Measurements from ENCODE around the gene ZNF20.

Gene ZNF20

GRCh38 chr19:12139269-12139668 is 881 bp downstream of the ZNF20 start:
- peak overlapping the region; percentile 78 for H3K27ac ChIP-seq

GRCh38 chr19:12137221-12137940 is 2.8 kb downstream of the ZNF20 start:
- H3K27ac ChIP-seq, result no peak overlapping the region
- TF ChIP-seq CTCF (conservative IDR thresholded peaks at IDR 0.05), result peak; percentile 77

More at GRCh38 chr19:12139269-12139668, 881 bp downstream of the ZNF20 start:
- no peak for TF ChIP-seq CTCF (conservative IDR thresholded peaks at IDR 0.05)

GRCh38 chr19:12133069-12133468 is 7.1 kb downstream of the ZNF20 start:
- no peak for TF ChIP-seq CTCF (conservative IDR thresholded peaks at IDR 0.05)
- no peak overlapping the region for H3K27ac ChIP-seq

- TF ChIP-seq CTCF (conservative IDR thresholded peaks at IDR 0.05), result peak; percentile 77
- no peak overlapping the region for H3K27ac ChIP-seq
Observed at GRCh38 chr19:12126707-12127106, 13.4 kb downstream of the ZNF20 start.

- TF ChIP-seq CTCF (conservative IDR thresholded peaks at IDR 0.05), result no peak
- no peak overlapping the region for H3K27ac ChIP-seq
Observed at GRCh38 chr19:12117201-12117970, 22.8 kb downstream of the ZNF20 start.

GRCh38 chr19:12113121-12113520 is 27.0 kb downstream of the ZNF20 start:
- no peak for TF ChIP-seq CTCF (conservative IDR thresholded peaks at IDR 0.05)
- no peak overlapping the region for H3K27ac ChIP-seq

GRCh38 chr19:12112701-12113100 is 27.4 kb downstream of the ZNF20 start:
- no peak overlapping the region for H3K27ac ChIP-seq
- TF ChIP-seq CTCF (conservative IDR thresholded peaks at IDR 0.05), result no peak
